ACHN (cell line): ENCODE results near the gene ROPN1L.
"Not testable (repeated sequence)": the region's sequence is repeated elsewhere in the genome, so short reads cannot be mapped to it uniquely, and the experiment has no call there.

ENCODE experiments used
- DNase-seq: peaks from one replicate; pipeline ENCODE4 v3.0.0-alpha.2; 2015
- in situ Hi-C: cut with HindIII; loops from 2 replicates; pipeline ENCODE4 v1.10.0; 2017; ENCODE audit warnings: low sequenced_read_pairs, low pct_ligation_motif_present, low pct_unique_long_range_greater_than_20kb

ROPN1L gene

DNA sequence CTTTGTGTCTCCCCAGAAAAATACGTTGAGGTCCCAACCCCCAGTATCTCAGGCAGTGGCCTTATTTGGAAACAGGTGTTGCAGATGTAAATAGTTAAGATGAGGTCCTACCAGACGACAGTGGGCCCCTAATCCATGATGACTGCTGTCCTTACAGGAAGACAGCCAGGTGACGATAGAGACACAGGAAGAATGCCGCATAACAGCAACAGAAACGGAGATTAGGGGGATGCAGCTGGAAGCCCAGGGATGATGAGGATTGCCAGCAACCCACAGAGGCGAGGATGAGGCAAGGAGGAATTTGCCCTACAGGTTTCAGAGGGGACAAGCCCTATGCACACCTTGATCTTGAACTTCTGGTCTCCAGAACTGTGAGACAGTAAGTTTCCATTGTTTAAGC lies 46.5 kb downstream of the ROPN1L start:
- in situ Hi-C loops = no loop called here
- no peak for DNase-seq

DNA sequence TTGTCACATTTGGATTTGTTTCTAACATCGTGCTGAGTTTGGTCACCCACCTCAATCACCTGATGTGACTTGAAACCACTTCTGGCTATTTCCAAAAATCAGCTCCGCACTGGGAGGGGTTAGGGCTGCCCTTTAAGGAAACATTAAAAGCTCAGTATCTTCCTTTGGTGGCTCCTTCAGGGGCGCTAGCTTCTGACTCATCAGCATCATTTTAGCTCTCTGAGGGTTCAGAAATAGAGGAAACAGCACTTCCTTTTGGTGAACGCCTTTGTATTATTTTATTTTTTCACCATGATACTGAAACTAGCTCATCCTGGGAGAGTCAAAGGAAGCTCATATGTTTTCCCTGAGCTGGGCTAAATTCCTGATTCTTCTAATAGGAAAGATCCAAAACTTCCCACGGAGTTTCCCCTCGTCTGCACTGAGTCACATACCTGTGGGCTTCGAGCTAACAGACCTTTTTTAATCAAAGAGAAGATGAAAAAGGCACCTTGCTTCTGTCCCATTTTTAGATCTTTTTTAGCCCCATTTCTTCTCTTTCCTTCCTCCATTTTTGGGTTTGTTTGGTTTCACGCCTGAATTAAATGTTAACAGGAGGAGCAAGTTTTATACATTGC lies 48.2 kb downstream of the ROPN1L start:
- in situ Hi-C loops = no loop called here
- DNase-seq = no peak

DNA sequence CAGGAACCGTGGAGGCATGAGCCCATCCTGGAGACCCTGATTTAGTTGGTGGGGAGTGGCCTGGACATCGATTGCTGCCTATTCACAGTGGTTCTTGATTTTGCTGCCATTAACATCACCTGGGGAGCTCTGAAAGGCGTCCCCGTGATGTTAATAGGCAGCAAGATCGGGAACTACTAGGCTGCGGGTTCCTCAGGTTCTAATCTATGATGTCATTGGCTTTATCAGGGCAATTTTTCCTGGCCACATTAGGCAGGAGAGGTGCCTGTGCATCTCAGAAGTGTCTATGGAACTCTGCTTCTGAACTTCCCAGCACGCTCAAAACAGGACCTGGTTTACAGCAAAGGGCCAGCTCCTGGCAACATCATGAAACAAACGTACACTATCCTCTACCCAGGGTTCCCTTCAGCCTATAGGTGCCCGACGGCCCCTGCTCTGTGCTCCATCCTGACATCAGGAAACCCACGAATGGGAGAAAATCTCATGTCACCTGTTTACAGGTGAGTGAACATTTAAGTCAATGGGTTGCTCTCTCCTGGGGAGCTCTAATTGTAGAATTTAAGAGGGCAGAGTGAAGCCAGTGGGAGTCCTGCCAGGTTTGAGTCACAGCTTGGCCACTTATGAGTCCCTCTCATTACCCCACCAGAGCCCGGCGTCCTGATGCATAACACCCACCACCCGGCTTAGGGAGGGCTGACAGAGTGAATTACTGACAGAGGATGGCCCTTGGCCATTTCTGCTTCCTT lies 49.4 kb downstream of the ROPN1L start:
- in situ Hi-C loops = no loop called here
- DNase-seq = no peak

DNA sequence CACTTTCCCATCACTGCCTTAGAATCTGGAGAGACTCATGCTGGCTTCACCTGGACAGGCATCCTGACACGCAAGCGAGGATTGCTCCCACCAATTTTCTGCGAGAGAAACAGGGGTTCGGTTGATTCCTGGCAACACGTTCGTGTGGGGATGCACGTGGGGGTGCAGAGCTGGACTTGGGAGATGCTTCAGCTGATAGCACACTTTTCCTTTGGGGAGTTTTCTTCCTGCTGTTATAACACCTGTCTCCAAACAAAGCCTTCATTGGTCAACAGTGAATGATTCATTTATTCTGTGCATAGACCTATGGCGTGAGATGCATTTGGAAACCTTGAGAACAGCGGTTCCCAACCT lies 50.0 kb downstream of the ROPN1L start:
- no peak for DNase-seq
- in situ Hi-C loops = no loop called here

DNA sequence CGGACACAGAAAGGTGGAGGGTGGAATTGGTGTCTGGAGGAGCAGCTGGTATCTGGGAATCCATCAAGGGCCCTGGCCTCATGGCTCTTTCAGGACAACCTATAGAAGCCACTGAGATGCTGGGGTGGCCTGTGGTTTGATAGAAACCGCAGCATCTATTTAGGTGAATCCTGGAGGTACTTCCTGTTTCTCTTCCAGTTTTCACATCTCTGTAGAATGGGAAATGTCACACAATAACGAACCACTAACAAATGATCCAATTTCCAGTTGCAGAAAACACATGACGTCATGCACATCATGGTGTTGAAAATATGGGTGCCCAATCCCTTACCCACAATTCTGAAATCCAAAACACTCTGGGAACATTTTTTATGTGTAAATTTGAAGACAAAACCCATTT lies 52.2 kb downstream of the ROPN1L start:
- in situ Hi-C loops = no loop called here
- no peak for DNase-seq

DNA sequence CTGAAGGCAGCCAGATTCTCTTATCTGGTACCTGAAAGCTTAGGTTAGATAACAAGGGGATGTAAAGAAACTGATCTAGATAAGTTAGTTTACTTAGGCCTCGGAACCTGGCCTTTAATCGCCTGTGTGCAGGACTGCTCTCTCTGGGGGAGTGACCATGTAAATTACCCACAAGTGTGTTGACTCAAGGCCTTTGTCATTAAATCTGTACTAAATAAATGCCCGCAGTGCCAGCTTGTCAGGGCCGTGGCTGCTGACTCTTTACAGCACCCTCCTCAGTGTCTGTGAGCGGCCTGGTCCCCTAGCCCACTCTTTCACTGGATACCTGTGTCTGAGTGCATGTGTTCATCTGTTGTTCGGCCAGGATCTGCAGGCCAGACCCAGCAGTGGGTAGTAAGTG lies 52.8 kb downstream of the ROPN1L start:
- in situ Hi-C loops, DNase-seq: not testable (repeated sequence)

DNA sequence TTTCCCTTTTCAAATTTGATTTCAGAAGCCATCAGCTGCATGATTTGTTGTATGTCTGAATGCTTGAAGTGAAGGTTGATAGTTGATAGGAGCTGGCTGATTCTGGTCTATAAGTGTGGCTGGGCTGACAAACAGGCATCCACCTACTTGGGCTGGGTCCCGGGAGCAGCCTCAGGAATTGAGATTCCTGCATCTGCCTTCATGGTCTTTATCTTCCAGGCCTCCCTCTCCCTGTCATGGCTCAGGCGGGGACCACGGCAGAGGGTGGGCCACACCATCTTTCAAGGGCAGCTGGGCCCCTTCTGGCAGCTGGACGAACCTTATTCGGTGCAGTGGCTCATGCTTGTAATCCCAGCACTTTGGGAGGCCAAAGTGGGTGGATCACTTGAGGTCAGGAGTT lies 55.9 kb downstream of the ROPN1L start:
- no peak for DNase-seq
- in situ Hi-C loops = no loop called here

DNA sequence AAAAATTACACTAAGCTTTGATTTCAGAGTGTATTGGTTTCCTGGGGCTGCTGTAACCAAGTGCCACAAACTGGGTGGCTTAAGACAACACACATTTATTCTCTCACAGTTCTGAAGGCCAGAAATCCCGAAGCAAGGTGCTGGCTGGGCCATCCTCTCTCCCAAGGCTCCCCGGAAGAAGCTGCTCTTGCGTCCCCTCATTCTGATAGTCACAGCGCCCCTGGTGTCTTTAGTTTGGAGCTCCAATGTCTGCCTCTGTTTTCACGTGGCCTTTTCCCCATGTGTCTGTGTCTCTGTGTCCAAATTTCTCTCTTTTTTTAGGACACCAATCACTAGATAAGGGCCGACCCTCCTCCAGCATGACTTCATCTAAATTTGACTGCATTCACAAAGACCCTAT lies 56.7 kb downstream of the ROPN1L start:
- in situ Hi-C loops = no loop called here
- DNase-seq = no peak

DNA sequence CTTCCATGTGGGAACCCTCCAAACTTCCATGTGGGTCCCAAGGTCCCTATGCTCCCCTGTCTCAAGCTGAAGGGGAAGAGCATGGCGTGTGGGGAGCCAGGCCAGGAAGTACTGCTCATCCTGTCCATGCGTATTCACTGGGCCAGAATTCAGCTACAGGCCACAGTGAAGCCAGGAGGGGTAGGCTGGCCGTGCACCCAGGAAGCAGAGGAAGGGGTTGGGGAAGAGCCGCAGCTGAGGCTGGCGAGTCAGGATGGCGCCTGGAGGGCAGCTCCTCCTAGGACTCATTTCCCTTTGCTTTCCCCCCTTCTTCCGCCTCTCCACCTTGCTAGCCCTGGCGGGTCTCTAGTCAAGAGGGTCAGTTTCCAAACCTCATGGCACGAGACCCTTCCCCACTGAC lies 57.4 kb downstream of the ROPN1L start:
- in situ Hi-C loops = no loop called here
- DNase-seq = no peak

DNA sequence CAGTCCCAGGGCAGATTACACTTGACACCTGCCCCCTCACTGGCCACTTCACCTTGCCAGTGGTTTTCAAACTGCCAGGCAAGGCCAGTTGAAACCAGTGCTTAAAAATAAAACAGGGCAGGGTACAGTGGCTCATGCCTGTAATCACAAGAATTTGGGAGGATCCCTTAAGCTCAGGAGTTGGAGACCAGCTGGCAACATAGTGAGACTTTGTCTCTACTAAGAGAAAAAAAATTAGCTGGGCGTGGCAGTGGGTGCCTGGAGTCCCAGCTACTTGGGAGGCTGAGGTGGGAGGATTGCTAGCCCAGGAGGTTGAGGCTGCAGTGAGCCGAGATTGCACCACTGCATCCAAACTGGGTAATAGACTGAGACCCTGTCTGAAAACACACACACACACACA lies 58.1 kb downstream of the ROPN1L start:
- in situ Hi-C loops = no loop called here
- DNase-seq = no peak

DNA sequence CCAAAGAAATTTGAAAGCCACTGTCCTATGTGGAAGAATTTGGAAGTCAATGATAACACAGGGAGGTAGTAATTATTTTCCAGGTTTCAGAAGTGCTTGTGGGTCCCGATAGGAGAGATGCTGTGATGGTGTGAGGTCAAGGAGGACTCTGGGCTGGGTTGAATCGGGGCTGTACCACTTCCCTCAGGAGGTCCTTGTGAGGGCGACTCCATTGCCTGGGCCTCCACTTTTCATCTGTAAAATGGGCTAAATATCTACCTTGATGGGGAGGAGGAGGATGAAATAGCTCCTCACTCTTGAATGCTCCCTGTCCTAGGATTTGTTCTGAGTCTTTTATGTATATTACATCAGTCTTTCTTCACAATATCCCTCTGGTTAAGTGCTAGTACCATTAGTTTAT lies 59.0 kb downstream of the ROPN1L start:
- DNase-seq = no peak
- in situ Hi-C loops = no loop called here

DNA sequence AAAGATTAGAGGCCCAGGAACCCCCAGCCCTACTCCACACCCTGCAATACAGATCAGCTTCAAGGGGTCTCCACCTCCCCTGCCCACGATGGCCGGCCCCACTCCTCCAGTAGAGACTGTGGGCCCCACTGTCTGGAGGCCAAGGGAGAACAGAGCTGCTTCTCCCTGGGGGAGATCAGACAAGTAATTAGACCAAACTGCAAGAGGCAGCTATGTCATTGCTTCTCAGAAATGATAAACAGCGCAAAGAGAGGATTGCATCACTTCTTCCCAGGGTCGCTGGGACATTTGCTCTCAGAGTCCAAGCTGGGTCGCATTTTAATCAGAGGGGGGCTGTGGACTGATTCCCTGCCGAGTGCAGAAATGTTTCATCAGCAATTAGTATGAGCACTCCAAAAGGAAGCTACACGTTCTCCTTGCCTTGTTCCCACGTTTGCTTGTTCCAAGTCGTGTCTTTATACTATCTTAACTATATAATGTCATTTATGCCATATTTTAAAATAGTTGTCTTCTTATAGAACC lies 59.9 kb downstream of the ROPN1L start:
- in situ Hi-C loops = no loop called here
- DNase-seq = no peak

DNA sequence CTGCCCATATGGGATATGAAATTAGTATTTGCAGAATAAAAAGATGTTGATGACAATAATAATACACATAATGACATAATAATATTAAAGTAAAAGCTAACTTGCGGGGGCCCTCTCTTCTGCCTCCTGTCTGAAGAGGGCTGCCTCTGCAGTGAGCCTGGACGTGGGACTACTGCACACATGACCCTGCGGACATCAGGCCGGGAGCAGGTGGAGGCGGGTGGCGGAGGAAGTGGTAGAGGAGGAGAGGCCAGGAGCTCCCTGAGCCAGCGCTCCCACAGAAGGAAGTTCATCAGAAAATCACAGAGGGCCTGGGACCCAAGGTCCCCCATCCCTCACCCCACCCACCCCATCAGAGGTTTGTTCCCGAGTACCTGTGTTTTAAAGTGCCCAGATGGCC lies 60.5 kb downstream of the ROPN1L start:
- in situ Hi-C loops = no loop called here
- no peak for DNase-seq

DNA sequence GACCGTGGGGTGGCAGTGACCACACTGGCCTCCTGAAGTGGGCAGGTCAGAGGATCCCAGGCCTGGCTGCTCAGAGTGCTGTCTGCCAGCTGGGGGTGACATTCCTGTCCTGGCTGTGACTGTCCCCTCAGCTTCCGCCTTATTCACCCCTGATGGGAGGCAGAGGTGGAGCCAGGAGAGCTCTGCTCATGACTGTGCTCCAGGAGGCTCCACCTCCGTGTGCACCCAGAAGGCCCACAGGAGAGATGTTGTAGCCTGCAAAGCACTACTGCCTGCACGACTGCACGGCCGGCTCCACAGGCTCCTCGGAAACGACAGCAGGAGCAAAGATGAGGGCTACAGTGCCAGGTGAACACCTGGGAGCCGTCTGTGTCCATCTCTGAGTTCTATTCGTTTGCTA lies 60.9 kb downstream of the ROPN1L start:
- in situ Hi-C loops = no loop called here

DNA sequence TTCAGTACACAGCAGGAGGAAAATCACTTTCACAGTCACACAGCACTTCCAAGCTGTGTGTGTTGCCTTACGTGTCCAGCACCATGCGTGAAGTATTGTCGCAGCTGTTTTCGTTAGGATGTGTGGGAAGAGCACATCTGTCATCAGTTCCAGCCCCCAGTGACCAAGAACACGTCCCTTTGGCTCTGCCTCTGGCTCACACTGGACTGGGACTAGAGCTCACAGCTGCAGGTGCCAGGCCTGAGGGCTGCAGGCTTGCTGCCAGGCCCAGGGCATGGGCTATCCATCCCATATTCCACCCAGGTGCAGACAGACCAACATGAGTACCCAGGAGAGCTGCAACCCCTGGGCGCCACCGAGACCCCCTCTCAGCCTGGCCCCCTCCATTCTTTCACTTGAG lies 61.6 kb downstream of the ROPN1L start:
- in situ Hi-C loops = no loop called here
- no peak for DNase-seq

More for the DNA sequence above, 60.9 kb downstream of the ROPN1L start:
- DNase-seq = no peak

DNA sequence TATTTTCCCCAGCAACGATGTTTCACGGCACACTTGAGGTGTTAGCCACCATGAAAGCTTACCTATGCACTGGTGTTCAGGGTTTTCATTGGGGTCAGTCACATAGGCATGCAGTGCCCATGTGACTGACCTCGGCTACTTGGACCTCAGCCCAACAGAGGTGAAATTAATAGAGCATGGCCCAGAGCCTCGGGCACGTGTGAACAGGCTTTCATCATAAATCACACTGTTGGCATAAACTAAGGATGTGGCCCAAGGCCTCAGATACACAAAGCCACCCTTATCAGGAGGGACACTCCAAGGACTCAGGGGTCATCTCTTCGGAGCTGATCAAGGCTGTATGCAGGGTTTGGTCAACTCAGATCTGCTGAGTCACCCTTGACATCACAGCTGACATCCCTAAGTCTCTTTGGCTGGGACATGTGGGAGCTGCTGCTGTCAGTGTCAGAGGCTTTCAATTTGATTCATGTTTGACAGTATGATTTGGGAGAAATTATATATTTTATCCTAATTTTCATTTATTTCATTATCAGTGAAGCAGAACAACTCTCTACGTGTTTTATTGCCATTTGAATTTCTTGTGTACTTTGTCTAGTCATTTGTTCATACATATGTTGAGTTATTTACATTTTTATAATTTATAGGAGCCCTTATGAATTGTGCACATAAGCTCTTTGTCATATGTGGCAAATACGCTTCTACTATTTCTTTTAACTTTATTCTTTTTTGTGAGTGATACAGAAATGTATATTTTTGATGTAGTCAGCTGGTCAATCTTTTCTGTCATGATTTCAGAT lies 62.5 kb downstream of the ROPN1L start:
- in situ Hi-C loops = no loop called here
- DNase-seq = no peak

DNA sequence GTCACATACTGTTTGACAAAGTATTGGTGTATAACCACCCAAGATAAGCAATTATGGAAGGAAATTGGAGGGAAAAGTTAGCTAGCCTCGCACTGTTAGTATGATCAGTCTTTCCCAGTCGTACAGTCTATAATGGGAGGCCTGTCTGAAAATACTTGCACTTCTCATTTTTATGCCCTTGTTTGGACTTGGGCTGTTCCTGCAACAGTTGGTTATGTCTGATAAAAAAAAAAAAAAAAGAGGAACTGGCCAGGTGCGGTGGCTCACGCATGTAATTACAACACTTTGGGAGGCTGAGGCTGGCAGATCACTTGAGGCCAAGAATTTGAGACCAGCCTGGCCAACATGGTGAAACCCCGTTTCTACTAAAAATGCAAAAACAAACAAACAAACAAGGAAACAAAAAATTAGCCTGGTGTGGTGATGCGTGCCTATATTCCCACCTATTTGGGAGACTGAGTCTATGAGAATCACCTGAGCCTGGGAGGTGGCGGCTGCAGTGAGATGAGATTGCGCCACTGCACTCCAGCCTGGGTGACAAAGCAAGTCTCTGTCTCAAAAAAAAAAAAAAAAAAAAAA lies 63.9 kb downstream of the ROPN1L start:
- in situ Hi-C loops = no loop called here
- no peak for DNase-seq

DNA sequence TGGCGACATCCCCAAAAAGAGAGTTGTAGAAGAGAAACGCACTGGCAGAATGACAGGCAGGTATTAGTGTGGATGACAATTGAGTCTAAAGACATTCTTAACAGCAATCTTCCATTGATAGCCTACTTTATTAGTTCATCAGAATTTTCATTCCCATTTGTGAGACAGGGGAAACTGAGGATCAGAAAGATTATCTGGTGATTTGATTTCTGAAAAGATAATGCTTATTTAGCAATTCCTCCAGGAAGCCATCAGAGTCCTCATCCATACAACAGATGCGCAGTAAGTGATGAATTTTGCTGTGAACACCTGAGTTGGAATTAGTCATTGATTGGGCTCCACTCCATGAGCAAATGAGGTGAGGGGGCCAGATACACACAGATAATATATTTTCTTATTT lies 64.9 kb downstream of the ROPN1L start:
- in situ Hi-C loops = no loop called here

DNA sequence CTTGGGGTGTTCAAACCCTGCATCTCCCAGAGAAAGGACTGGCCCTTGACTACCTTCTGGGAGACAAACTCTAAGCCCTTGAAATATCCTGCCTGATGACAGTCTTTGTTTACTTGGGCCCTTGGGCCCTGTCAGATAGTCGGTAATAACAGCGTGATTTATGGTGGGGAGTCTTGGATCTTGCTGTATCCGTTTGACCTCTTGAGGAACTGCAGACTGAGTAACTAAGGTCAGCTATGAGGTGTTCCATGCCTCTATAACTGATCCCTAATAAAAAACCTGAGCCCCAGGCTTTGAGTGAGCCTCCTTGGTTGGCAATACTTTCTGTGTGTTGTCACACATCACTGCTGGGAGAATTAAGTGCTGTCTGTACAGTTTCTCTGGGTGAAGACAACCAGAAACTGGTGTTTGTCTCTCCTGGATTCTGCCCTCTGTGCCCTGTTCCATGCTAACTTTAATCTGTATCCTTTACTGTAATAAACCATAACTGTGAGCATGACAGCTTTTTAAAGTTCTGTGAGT lies 66.0 kb downstream of the ROPN1L start:
- no peak for DNase-seq
- in situ Hi-C loops = no loop called here

More for the DNA sequence above, 64.9 kb downstream of the ROPN1L start:
- DNase-seq = no peak
